Aorta (tissue), 5 donors: ENCODE results near the gene DSTYK. TPM values are rescaled to one million over a fixed set of nuclear protein-coding genes. Genes with fewer than 3 reads are reported as not detected.

ENCODE experiments used
- ATAC-seq: fragments of 200-7000 bp; cut with Tn5 transposase; one replicate; pipeline ENCODE4 v1.9.1; 2022; ENCODE audit warnings: moderate library complexity; ENCODE audit not compliant: low FRiP score
- DNase-seq, 2 donors: peaks; one replicate each; pipeline ENCODE4 v3.0.0-alpha.2; 2020
- H3K27ac ChIP-seq, 2 donors: one replicate each; pipeline ENCODE4 v1.5.1; 2013; ENCODE audit warnings: low read length in 2 of 2, mild to moderate bottlenecking in 2 of 2, moderate library complexity in 2 of 2, control low read depth in 1 of 2, inconsistent platforms in 1 of 2, low read depth in 1 of 2
- H3K27me3 ChIP-seq, 2 donors: one replicate each; pipeline ENCODE4 v1.6.1; 2013; ENCODE audit warnings: control low read depth in 1 of 2, low read length in 1 of 2, mild to moderate bottlenecking in 1 of 2, moderate library complexity in 1 of 2; ENCODE audit not compliant: insufficient read depth in 2 of 2, control insufficient read depth in 1 of 2
- H3K36me3 ChIP-seq, 2 donors: one replicate each; pipeline ENCODE4 v1.6.1; 2013; ENCODE audit warnings: control low read depth in 1 of 2, low read length in 1 of 2, mild to moderate bottlenecking in 1 of 2; ENCODE audit not compliant: insufficient read depth in 2 of 2, control insufficient read depth in 1 of 2
- H3K4me1 ChIP-seq, 2 donors: one replicate each; pipeline ENCODE4 v1.6.1; 2013; ENCODE audit warnings: low read length in 2 of 2, control low read depth in 1 of 2, mild to moderate bottlenecking in 1 of 2, moderate library complexity in 1 of 2; ENCODE audit not compliant: insufficient read depth in 2 of 2, control insufficient read depth in 1 of 2
- H3K4me3 ChIP-seq, 2 donors: one replicate each; pipeline ENCODE4 v1.5.1; 2013; ENCODE audit warnings: low read length in 2 of 2, control low read depth in 1 of 2, mild to moderate bottlenecking in 1 of 2
- H3K9me3 ChIP-seq: one replicate; pipeline ENCODE4 v1.6.1; 2013; ENCODE audit warnings: mild to moderate bottlenecking, low read length; ENCODE audit not compliant: control insufficient read depth
- whole genome bisulfite sequencing, 2 donors: extraction: QIAGEN DNeasy Blood & Tissue Kit; methylation state at CpG; one replicate each; pipeline ENCODE4 v1.1.7; 2013; 5-methylcytosine and 5-hydroxymethylcytosine counted together
- intact Hi-C, 2 donors: fragments of 100-400 bp; cut with DNase I; formaldehyde crosslinking; loops; one replicate each; pipeline versions ENCODE4 v1.14.2 to v1.15.0; 2022
- polyA plus RNA-seq, 2 donors: library from polyadenylated mRNA; stranded (reverse); fragments of 200-250 nt; gene quantifications; one replicate each; pipeline ENCODE4 v1.2.3, GENCODE V29; 2013
- total RNA-seq, 2 donors: library from RNA; stranded (reverse); fragmentation: NEBNext Ultra II Directional; extraction: Animal tissue kit (Norgen Biotek cat#: 25700); gene quantifications; one replicate each; pipeline ENCODE4 v1.2.1, GENCODE V29; 2021
- donor health status: healthy with polysubstance abuse.
- donor health status: Bipolar disorder and iron deficiency.
- donor health status: DM: no; HTN: no; CAD: no.
- donor health status: DM: no; HTN: no; CAD: no.
- donor health status: DM: yes; HTN: yes; CAD: no.

DSTYK gene
- total and polyA plus RNA-seq, 4 donors, result 4.3 to 17.6 (median 9.8) TPM

GRCh38 chr1:205199090-205199930, 12.2 kb downstream of the DSTYK start:
- H3K27me3 ChIP-seq, result no peaks in the 10 kb centered on the region
- no peaks in the 10 kb centered on the region for H3K36me3 ChIP-seq
- H3K27ac ChIP-seq, result no peak overlapping the region
- no peaks in the 10 kb centered on the region for H3K9me3 ChIP-seq
- DNase-seq (no peak), ATAC-seq (no peak)
- WGBS, 2 donors, result 67 to 72% methylated on average over 9 of the region's 9 CpGs
- H3K4me3 ChIP-seq, result no peak overlapping the region
- intact Hi-C loops, result no loop called here
- H3K4me1 ChIP-seq, result no peaks in the 10 kb centered on the region

GRCh38 chr1:205192287-205192686, 19.2 kb downstream of the DSTYK start:
- no peak overlapping the region for H3K27ac ChIP-seq
- 95% methylated on average over 8 of the region's 8 CpGs for WGBS, 2 donors
- H3K27me3 ChIP-seq, result no peaks in the 10 kb centered on the region
- no peaks in the 10 kb centered on the region for H3K4me1 ChIP-seq
- no peak for ATAC-seq
- no peaks in the 10 kb centered on the region for H3K36me3 ChIP-seq
- no peaks in the 10 kb centered on the region for H3K9me3 ChIP-seq
- intact Hi-C loops, result no loop called here
- no peak overlapping the region for H3K4me3 ChIP-seq
- DNase-seq, result no peak

- no peaks in the 10 kb centered on the region for H3K4me1 ChIP-seq
- H3K9me3 ChIP-seq, result no peaks in the 10 kb centered on the region
- no peaks in the 10 kb centered on the region for H3K27me3 ChIP-seq
- H3K27ac ChIP-seq, result no peak overlapping the region
- no peak overlapping the region for H3K4me3 ChIP-seq
- intact Hi-C loops, result no loop called here
- no peaks in the 10 kb centered on the region for H3K36me3 ChIP-seq
- no peak for DNase-seq
- 58% methylated on average over 2 of the region's 2 CpGs for WGBS, 2 donors
- ATAC-seq, result no peak
These were observed 19.9 kb downstream of the DSTYK start for GRCh38 chr1:205191622-205192021.

GRCh38 chr1:205190845-205191577, 20.5 kb downstream of the DSTYK start:
- WGBS, 2 donors, result 46 to 52% methylated on average over 9 of the region's 9 CpGs
- intact Hi-C loops, result no loop called here
- Histone ChIP-seq H3K4me1 (no peaks in the 10 kb centered on the region), H3K36me3 (no peaks in the 10 kb centered on the region), H3K27ac (no peak overlapping the region), H3K9me3 (no peaks in the 10 kb centered on the region), H3K27me3 (no peaks in the 10 kb centered on the region), H3K4me3 (no peak overlapping the region)
- DNase-seq (no peak), ATAC-seq (no peak)

- no peak for ATAC-seq
- H3K36me3 ChIP-seq, result no peaks in the 10 kb centered on the region
- DNase-seq, result no peak
- no peak overlapping the region for H3K27ac ChIP-seq
- intact Hi-C loops, result no loop called here
- no peaks in the 10 kb centered on the region for H3K27me3 ChIP-seq
- H3K4me3 ChIP-seq, result no peak overlapping the region
- 40 to 62% methylated on average over 2 of the region's 2 CpGs for WGBS, 2 donors
- H3K4me1 ChIP-seq, result no peaks in the 10 kb centered on the region
- H3K9me3 ChIP-seq, result no peaks in the 10 kb centered on the region
These were observed 22.4 kb downstream of the DSTYK start for GRCh38 chr1:205189131-205189530.

- WGBS, 2 donors, result 67 to 91% methylated on average over 2 of the region's 2 CpGs
- intact Hi-C loops, result no loop called here
- no peak overlapping the region for H3K27ac ChIP-seq
- DNase-seq, result no peak
- no peak overlapping the region for H3K4me3 ChIP-seq
- H3K9me3 ChIP-seq, result no peaks in the 10 kb centered on the region
- ATAC-seq, result no peak
- no peaks in the 10 kb centered on the region for H3K27me3 ChIP-seq
- no peaks in the 10 kb centered on the region for H3K36me3 ChIP-seq
- H3K4me1 ChIP-seq, result peaks cover 0 to 1% of the 10 kb centered on the region in 2 donors
These were observed 22.9 kb downstream of the DSTYK start for GRCh38 chr1:205188596-205188995.

GRCh38 chr1:205188098-205188497, 23.4 kb downstream of the DSTYK start:
- Histone ChIP-seq H3K9me3 (no peaks in the 10 kb centered on the region), H3K4me1 (peaks cover 0 to 2% of the 10 kb centered on the region in 2 donors), H3K4me3 (no peak overlapping the region), H3K27me3 (no peaks in the 10 kb centered on the region), H3K27ac (no peak overlapping the region), H3K36me3 (no peaks in the 10 kb centered on the region)
- ATAC-seq (no peak), DNase-seq (no peak)
- intact Hi-C loops, result no loop called here
- WGBS, 2 donors, result 21 to 25% methylated on average over 2 of the region's 2 CpGs

- H3K27ac ChIP-seq, result no peak overlapping the region
- peaks cover 0 to 2% of the 10 kb centered on the region in 2 donors for H3K4me1 ChIP-seq
- H3K4me3 ChIP-seq, result no peak overlapping the region
- intact Hi-C loops, result no loop called here
- DNase-seq, result no peak
- ATAC-seq, result no peak
- peaks cover 0 to 2% of the 10 kb centered on the region in 2 donors for H3K36me3 ChIP-seq
- no peaks in the 10 kb centered on the region for H3K9me3 ChIP-seq
- WGBS, 2 donors, result 92 to 94% methylated on average over 10 of the region's 10 CpGs
- H3K27me3 ChIP-seq, result no peaks in the 10 kb centered on the region
These were observed 24.1 kb downstream of the DSTYK start for GRCh38 chr1:205187420-205187819.

- Histone ChIP-seq H3K9me3 (no peaks in the 10 kb centered on the region), H3K4me3 (no peak overlapping the region), H3K4me1 (peaks cover 0 to 2% of the 10 kb centered on the region in 2 donors), H3K27me3 (no peaks in the 10 kb centered on the region), H3K27ac (no peak overlapping the region), H3K36me3 (peaks cover 0 to 2% of the 10 kb centered on the region in 2 donors)
- no peak for DNase-seq
- no peak for ATAC-seq
- intact Hi-C loops, result no loop called here
These were observed 25.3 kb downstream of the DSTYK start for GRCh38 chr1:205186191-205186590.
